SK-N-SH treated with all-trans-retinoic acid at 6 μM for 48 hours (cell line): ENCODE data around the gene TPST2.

Experiments used
- ESRRG ChIP-seq: fragments of 250-450 bp; sonication (Bioruptor Pico); IDR thresholded peaks from 2 replicates; pipeline ENCODE4 v1.6.1; 2021; ENCODE audit warnings: mild to moderate bottlenecking
- ZFP3 ChIP-seq: fragments of 250-450 bp; sonication (Bioruptor Pico); IDR thresholded peaks from 2 replicates; pipeline ENCODE4 v1.5.0; 2020; ENCODE audit warnings: mild to moderate bottlenecking, moderate library complexity

DNA sequence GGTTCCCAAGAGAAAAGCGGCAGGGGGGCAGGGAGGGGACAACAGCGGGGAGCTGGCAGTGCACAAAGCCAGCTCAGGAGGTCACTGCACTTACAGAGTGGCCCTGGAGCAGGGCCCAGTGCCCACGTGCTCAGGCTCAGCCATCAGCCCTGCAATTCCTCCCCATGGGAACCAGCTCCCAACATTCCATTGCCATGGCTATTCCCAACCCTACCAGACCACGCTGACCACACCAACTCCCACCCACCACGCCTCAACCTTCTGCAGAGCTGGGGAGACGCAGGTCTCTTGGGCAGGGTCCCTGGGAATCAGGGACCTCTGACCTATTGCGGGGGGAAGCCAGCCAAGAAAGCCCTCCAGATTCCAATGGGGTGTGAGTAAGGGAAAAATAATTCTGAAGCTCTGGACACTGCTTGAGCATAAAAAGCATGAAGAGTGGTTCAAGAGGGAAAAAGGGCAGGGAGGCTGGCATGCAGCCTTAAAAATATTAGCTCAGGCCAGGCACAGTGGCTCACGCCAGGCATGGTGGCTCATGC, 39.4 kb downstream of the TPST2 start:
- no peak for TF ChIP-seq ESRRG (CRISPR knock-in tag)
- TF ChIP-seq ZFP3 (CRISPR knock-in tag): no peak
